Colonic mucosa (tissue), 4 donors: ENCODE measurements around the gene CCDC142. TPM values are rescaled to one million over a fixed set of nuclear protein-coding genes. Genes with fewer than 3 reads are reported as not detected.

ENCODE experiments used
- DNase-seq: peaks from one replicate; pipeline ENCODE4 v3.0.0-alpha.2; 2020
- H3K27ac ChIP-seq: fragments of 200-600 bp; one replicate; pipeline ENCODE4 v1.8.0; 2021
- H3K27me3 ChIP-seq: fragments of 200-600 bp; one replicate; pipeline ENCODE4 v1.8.0; 2021
- H3K36me3 ChIP-seq: fragments of 200-600 bp; one replicate; pipeline ENCODE4 v1.8.0; 2021
- H3K4me1 ChIP-seq: fragments of 200-600 bp; one replicate; pipeline ENCODE4 v1.8.0; 2021; ENCODE audit warnings: mild to moderate bottlenecking
- H3K4me3 ChIP-seq: fragments of 200-600 bp; one replicate; pipeline ENCODE4 v1.8.0; 2021
- H3K9ac ChIP-seq, 2 donors: one replicate each; pipeline ENCODE4 v1.7.0; 2013; ENCODE audit warnings: control low read depth in 2 of 2, low read depth in 2 of 2, low read length in 2 of 2
- H3K9me3 ChIP-seq: fragments of 200-600 bp; one replicate; pipeline ENCODE4 v1.8.0; 2021
- CTCF ChIP-seq: fragments of 200-600 bp; IDR thresholded peaks from one replicate; pipeline ENCODE4 v1.8.0; 2022; ENCODE audit warnings: antibody characterized with exemption, mild to moderate bottlenecking
- intact Hi-C: fragments of 100-400 bp; cut with DNase I; formaldehyde crosslinking; loops from one replicate; pipeline ENCODE4 v1.14.1; 2022
- total RNA-seq, 2 donors: library from RNA; stranded (reverse); fragmentation: NEBNext Ultra II Directional in 1 of 2; extraction: Animal tissue kit (Norgen Biotek cat#: 25700) in 1 of 2; gene quantifications; one replicate each; pipeline ENCODE4 v1.2.1, GENCODE V29; 2021
- donor health status: healthy.
- donor health status: DM: no; HTN: no; CAD: no.
- donor health status: DM: no; HTN: no; CAD: no.

The CCDC142 gene
- total RNA-seq, 2 donors from 2014 or later, result 14.5 to 28.3 TPM

GRCh38 chr2:74499267-74499939 is 16.6 kb upstream of the CCDC142 start, which contains the start of gene LBX2:
TSS of gene LBX2 (minus strand) at chr2:74499603. CDS start at chr2:74499537, 66 bp downstream.
- intact Hi-C loops, result no loop called here
- peak within 1 kb of the TSS; percentile 47 for H3K4me3 ChIP-seq
- TF ChIP-seq CTCF, result no peak
- peaks cover 17% of the 10 kb centered on the region for H3K27me3 ChIP-seq
- peak within 1 kb of the TSS in 1 of 2 donors; percentile 46 for H3K9ac ChIP-seq
- H3K9me3 ChIP-seq, result no peaks in the 10 kb centered on the region
- H3K36me3 ChIP-seq, result no peaks in the 10 kb centered on the region
- peaks cover 15% of the 10 kb centered on the region for H3K4me1 ChIP-seq
- DNase-seq, result peak; percentile 57
- peak within 1 kb of the TSS; percentile 32 for H3K27ac ChIP-seq

GRCh38 chr2:74498500-74499266 is 15.9 kb upstream of the CCDC142 start:
- DNase-seq, result peak; percentile 63
- intact Hi-C loops, result no loop called here
- no peaks in the 10 kb centered on the region for H3K9me3 ChIP-seq
- peak overlapping the region in 1 of 2 donors; percentile 46 for H3K9ac ChIP-seq
- H3K4me1 ChIP-seq, result peaks cover 15% of the 10 kb centered on the region
- H3K36me3 ChIP-seq, result no peaks in the 10 kb centered on the region
- peaks cover 17% of the 10 kb centered on the region for H3K27me3 ChIP-seq
- TF ChIP-seq CTCF, result no peak
- peak overlapping the region; percentile 32 for H3K27ac ChIP-seq
- H3K4me3 ChIP-seq, result peak overlapping the region; percentile 47

- Histone ChIP-seq H3K4me1 (peaks cover 15% of the 10 kb centered on the region), H3K27ac (peak overlapping the region; percentile 32), H3K4me3 (peak overlapping the region; percentile 47), H3K27me3 (peaks cover 17% of the 10 kb centered on the region), H3K9ac (peak overlapping the region in 1 of 2 donors; percentile 46), H3K9me3 (no peaks in the 10 kb centered on the region), H3K36me3 (no peaks in the 10 kb centered on the region)
- no peak for TF ChIP-seq CTCF
- intact Hi-C loops, result no loop called here
- peak; percentile 67 for DNase-seq
Measured at GRCh38 chr2:74497777-74498499, 15.1 kb upstream of the CCDC142 start.

GRCh38 chr2:74496997-74497776 is 14.4 kb upstream of the CCDC142 start:
- no peak for DNase-seq
- no peaks in the 10 kb centered on the region for H3K36me3 ChIP-seq
- H3K9me3 ChIP-seq, result no peaks in the 10 kb centered on the region
- no peak for TF ChIP-seq CTCF
- no peak overlapping the region for H3K27ac ChIP-seq
- peaks cover 15% of the 10 kb centered on the region for H3K4me1 ChIP-seq
- H3K27me3 ChIP-seq, result peaks cover 17% of the 10 kb centered on the region
- peak overlapping the region; percentile 47 for H3K4me3 ChIP-seq
- no peak overlapping the region for H3K9ac ChIP-seq
- intact Hi-C loops, result no loop called here

GRCh38 chr2:74495440-74495839 is 12.6 kb upstream of the CCDC142 start:
- DNase-seq, result no peak
- H3K27me3 ChIP-seq, result peaks cover 17% of the 10 kb centered on the region
- H3K9me3 ChIP-seq, result no peaks in the 10 kb centered on the region
- no peak overlapping the region for H3K27ac ChIP-seq
- TF ChIP-seq CTCF, result no peak
- no peak overlapping the region for H3K9ac ChIP-seq
- H3K36me3 ChIP-seq, result no peaks in the 10 kb centered on the region
- peaks cover 15% of the 10 kb centered on the region for H3K4me1 ChIP-seq
- intact Hi-C loops, result no loop called here
- no peak overlapping the region for H3K4me3 ChIP-seq
